ENCODE data around the gene HIP1R. TPM values are rescaled to one million over a fixed set of nuclear protein-coding genes. Genes with fewer than 3 reads are reported as not detected.

HIP1R gene
- total and polyA plus RNA-seq, 2 of the 8 experiments (the other 6 are each of a cell fraction or from before 2014, with no cell fraction given), result 11.2 to 14.5 TPM

DNA sequence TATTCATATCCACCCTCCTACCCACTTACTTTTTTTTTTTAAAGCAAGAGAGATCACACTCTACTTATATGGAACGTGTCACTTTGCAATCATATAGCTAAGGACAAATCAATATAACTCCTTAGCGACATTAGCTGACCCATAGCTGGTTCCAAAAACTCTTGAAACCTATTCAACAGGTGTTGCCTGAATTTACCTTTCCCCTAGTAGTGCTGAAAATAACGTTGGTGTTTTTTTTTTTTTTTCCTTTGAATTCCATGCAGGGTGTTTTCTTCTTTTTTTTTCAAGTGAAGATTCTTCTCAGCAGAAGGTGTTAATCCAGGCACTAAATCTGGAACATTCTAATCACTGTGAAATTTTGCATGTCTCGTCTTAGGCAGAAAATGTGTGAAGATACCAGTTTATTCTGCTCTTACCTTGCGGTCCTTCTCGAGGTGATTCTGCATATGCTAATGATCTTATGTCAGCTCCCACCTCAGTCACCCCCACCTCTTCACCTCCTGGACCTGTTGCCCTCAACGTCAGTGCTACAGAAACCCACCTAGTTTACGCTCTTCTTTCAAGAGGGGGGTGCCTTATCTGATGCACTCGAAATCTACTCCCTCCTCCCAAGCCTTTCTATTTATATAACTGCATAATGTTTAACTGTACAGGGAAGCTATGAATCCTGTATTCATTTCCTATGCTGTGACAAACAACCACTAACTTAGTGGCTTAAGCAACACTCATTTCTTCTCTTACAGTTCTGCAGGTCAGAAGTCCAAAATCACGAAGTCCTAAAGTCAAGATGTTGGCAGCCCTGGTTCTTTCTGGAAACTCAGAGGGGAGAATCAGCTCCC is 67.8 kb downstream of the HIP1R start (continued):
- TF ChIP-seq POLR2AphosphoS5 (IDR thresholded peaks at IDR 0.05; ENCODE audit: low read depth, low read length) (no peak), HDAC2 (IDR thresholded peaks at IDR 0.05; ENCODE audit: borderline replicate concordance in 1 of 2, low read depth in 2 of 2, low read length in 2 of 2) (no peak), NANOG (IDR thresholded peaks at IDR 0.05; ENCODE audit: insufficient read depth, low read depth, low read length, poor library complexity, severe bottlenecking) (no peak), RNF2 (IDR thresholded peaks at IDR 0.05; ENCODE audit: borderline replicate concordance, low read depth, low read length, missing control alignments, poor library complexity, severe bottlenecking) (no peak), BCL11A (IDR thresholded peaks at IDR 0.05; ENCODE audit: low read depth in 2 of 2, low read length in 2 of 2) (no peak), CBX5 (IDR thresholded peaks at IDR 0.05; ENCODE audit: low read depth, low read length) (no peak), SRF (IDR thresholded peaks at IDR 0.05; ENCODE audit: low read depth, low read length) (no peak)
- TF ChIP-seq, protein P1, sequence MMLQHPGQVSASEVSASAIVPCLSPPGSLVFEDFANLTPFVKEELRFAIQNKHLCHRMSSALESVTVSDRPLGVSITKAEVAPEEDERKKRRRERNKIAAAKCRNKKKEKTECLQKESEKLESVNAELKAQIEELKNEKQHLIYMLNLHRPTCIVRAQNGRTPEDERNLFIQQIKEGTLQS (IDR thresholded peaks at IDR 0.05; ENCODE audit: insufficient read depth, low read depth, low read length), result no peak
